WI38 (cell line): Measurements from ENCODE around the gene METRN.
A peak's percentile ranks its signal among the peaks of the same experiment; 100 is the strongest.

Experiments
- H3K4me3 ChIP-seq: 2 replicates; pipeline ENCODE4 v1.5.1; 2011; ENCODE audit warnings: low read depth, mild to moderate bottlenecking, control low read depth, low read length
- CTCF ChIP-seq: IDR thresholded peaks from 2 replicates; pipeline ENCODE4 v1.5.1; 2012; ENCODE audit warnings: low read depth, mild to moderate bottlenecking, control low read depth, low read length

Gene METRN

GRCh38 chr16:719815-720446, 5.0 kb downstream of the METRN start:
- peak overlapping the region; percentile 77 for H3K4me3 ChIP-seq
- no peak for TF ChIP-seq CTCF

- 0 out of 2 replicates have a peak, but pooled peaks have one; percentile 10 for TF ChIP-seq CTCF
- H3K4me3 ChIP-seq = peak overlapping the region; percentile 77
Observed at GRCh38 chr16:720447-720989, 5.6 kb downstream of the METRN start.

- no peak for TF ChIP-seq CTCF
- H3K4me3 ChIP-seq = peak within 1 kb of the TSS; percentile 77
Observed at GRCh38 chr16:720990-721764, 6.3 kb downstream of the METRN start, which contains the start of gene ANTKMT. ANTKMT (plus strand) TSS chr16:721146; CDS start chr16:721275, 129 bp downstream.

- no peak for TF ChIP-seq CTCF
- peak overlapping the region; percentile 77 for H3K4me3 ChIP-seq
Observed at GRCh38 chr16:721765-722540, 7.0 kb downstream of the METRN start.

- no peak overlapping the region for H3K4me3 ChIP-seq
Observed at GRCh38 chr16:722835-723633, 8.1 kb downstream of the METRN start.

More at GRCh38 chr16:722835-723633, 8.1 kb downstream of the METRN start:
- no peak for TF ChIP-seq CTCF
